ENCODE measurements around the gene DOCK4.

Gene DOCK4

DNA sequence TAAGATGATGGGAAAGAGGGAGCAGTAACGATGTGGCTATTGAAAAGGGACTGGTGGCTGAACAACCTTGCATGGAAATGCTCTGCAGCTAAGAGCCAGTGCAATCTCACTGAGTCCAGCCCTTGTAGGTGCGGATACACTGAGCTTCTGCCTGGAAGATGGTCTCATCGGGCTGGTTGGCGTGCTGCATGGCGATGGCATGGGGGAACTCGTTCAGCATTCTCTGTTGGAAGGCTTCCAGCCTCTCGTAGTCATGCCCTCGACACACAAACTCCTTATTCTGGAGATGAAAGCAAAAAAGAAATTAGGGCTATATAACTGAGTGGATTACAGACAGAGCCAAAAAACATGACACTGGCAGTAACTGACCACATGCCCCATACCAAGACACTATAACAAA lies 446.2 kb downstream of the DOCK4 start:
- Histone ChIP-seq H3K36me3 (ENCODE audit: control insufficient read depth, insufficient read depth, low read length) (no peaks in the 10 kb centered on the region; the same call in 1 of the 2 replicates), H3K9me3 (ENCODE audit: control insufficient read depth, insufficient read depth, low read length) (no peaks in the 10 kb centered on the region), H3K4me3 (ENCODE audit: low read length) (no peak overlapping the region), H3K27me3 (ENCODE audit: control insufficient read depth, insufficient read depth, low read length) (no peaks in the 10 kb centered on the region), H3K27ac (ENCODE audit: low read length) (no peak overlapping the region), H3K4me1 (ENCODE audit: control insufficient read depth, insufficient read depth, low read length) (no peaks in the 10 kb centered on the region)
- WGBS (ENCODE audit: insufficient coverage, insufficient read length), result no CpG with 5 or more reads among the region's 8 CpGs
- no peak for DNase-seq (ENCODE audit: low read depth, low spot score)

DNA sequence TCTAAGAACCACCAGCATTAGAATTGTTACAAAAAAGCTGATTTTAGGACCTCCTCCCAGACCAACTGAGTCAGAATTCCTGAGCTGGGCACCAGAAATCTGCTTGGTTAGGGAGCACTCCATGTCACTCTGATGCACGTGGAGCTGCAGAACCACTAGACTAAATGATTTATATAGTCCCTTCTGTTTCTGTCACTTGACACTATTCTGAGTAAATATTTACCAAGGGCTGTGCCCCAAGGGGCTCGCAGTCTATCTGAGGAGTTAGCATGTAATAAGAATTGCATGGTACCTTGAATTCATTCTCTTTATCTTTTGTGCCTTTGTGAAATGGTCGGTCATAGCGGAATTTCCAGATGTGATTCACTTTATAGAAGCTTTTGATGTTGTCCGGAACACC lies 447.9 kb downstream of the DOCK4 start:
- Histone ChIP-seq H3K36me3 (ENCODE audit: control insufficient read depth, insufficient read depth, low read length) (no peaks in the 10 kb centered on the region; the same call in 1 of the 2 replicates), H3K27me3 (ENCODE audit: control insufficient read depth, insufficient read depth, low read length) (no peaks in the 10 kb centered on the region), H3K4me1 (ENCODE audit: control insufficient read depth, insufficient read depth, low read length) (no peaks in the 10 kb centered on the region), H3K9me3 (ENCODE audit: control insufficient read depth, insufficient read depth, low read length) (no peaks in the 10 kb centered on the region), H3K27ac (ENCODE audit: low read length) (no peak overlapping the region), H3K4me3 (ENCODE audit: low read length) (no peak overlapping the region)
- no peak for DNase-seq (ENCODE audit: low read depth, low spot score)
- WGBS (ENCODE audit: insufficient coverage, insufficient read length), result no CpG with 5 or more reads among the region's 5 CpGs

- peak; percentile 20 for DNase-seq (ENCODE audit: low read depth, low spot score)
- WGBS (ENCODE audit: insufficient coverage, insufficient read length), result no CpG with 5 or more reads among the region's 11 CpGs
- Histone ChIP-seq H3K9me3 (ENCODE audit: control insufficient read depth, insufficient read depth, low read length) (no peaks in the 10 kb centered on the region), H3K27ac (ENCODE audit: low read length) (no peak overlapping the region), H3K4me1 (ENCODE audit: control insufficient read depth, insufficient read depth, low read length) (no peaks in the 10 kb centered on the region), H3K4me3 (ENCODE audit: low read length) (no peak overlapping the region), H3K36me3 (ENCODE audit: control insufficient read depth, insufficient read depth, low read length) (no peaks in the 10 kb centered on the region; the same call in 1 of the 2 replicates), H3K27me3 (ENCODE audit: control insufficient read depth, insufficient read depth, low read length) (no peaks in the 10 kb centered on the region)
These were observed 449.5 kb downstream of the DOCK4 start for GRCh38 chr7:111756687-111757178.

DNA sequence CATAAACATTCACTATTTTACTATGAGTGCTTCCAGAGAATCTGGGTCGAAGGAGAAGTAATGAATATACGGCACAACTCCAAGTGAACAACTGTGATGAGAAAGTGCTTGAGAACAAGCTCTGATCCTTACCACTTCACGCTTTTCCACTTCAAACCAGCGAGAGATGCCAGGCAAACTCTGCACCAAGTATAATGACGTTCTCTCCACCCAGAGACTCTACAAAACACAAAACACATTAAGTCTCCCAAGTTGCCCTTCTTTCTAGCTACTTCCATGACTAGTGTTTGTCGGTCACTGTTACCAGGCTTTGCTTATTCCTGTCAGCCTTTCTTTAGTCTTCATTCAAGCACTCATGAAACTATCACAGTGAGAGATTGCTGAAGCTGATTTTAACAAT lies 450.8 kb downstream of the DOCK4 start:
- Histone ChIP-seq H3K27me3 (ENCODE audit: control insufficient read depth, insufficient read depth, low read length) (no peaks in the 10 kb centered on the region), H3K36me3 (ENCODE audit: control insufficient read depth, insufficient read depth, low read length) (no peaks in the 10 kb centered on the region; the same call in 1 of the 2 replicates), H3K4me1 (ENCODE audit: control insufficient read depth, insufficient read depth, low read length) (no peaks in the 10 kb centered on the region), H3K27ac (ENCODE audit: low read length) (no peak overlapping the region), H3K4me3 (ENCODE audit: low read length) (no peak overlapping the region), H3K9me3 (ENCODE audit: control insufficient read depth, insufficient read depth, low read length) (no peaks in the 10 kb centered on the region)
- DNase-seq (ENCODE audit: low read depth, low spot score), result no peak
- no CpG with 5 or more reads among the region's 6 CpGs for WGBS (ENCODE audit: insufficient coverage, insufficient read length)

GRCh38 chr7:111753968-111754367 lies 452.2 kb downstream of the DOCK4 start:
- no peaks in the 10 kb centered on the region for H3K4me1 ChIP-seq (ENCODE audit: control insufficient read depth, insufficient read depth, low read length)
- H3K36me3 ChIP-seq (ENCODE audit: control insufficient read depth, insufficient read depth, low read length), result no peaks in the 10 kb centered on the region; the same call in 1 of the 2 replicates
- no peaks in the 10 kb centered on the region for H3K27me3 ChIP-seq (ENCODE audit: control insufficient read depth, insufficient read depth, low read length)
- H3K9me3 ChIP-seq (ENCODE audit: control insufficient read depth, insufficient read depth, low read length), result no peaks in the 10 kb centered on the region
- WGBS (ENCODE audit: insufficient coverage, insufficient read length), result no CpG with 5 or more reads among the region's 3 CpGs
- H3K4me3 ChIP-seq (ENCODE audit: low read length), result no peak overlapping the region
- DNase-seq (ENCODE audit: low read depth, low spot score), result no peak
- H3K27ac ChIP-seq (ENCODE audit: low read length), result no peak overlapping the region

GRCh38 chr7:111752022-111752582 lies 454.1 kb downstream of the DOCK4 start:
- Histone ChIP-seq H3K27ac (ENCODE audit: low read length) (no peak overlapping the region), H3K27me3 (ENCODE audit: control insufficient read depth, insufficient read depth, low read length) (no peaks in the 10 kb centered on the region), H3K4me1 (ENCODE audit: control insufficient read depth, insufficient read depth, low read length) (no peaks in the 10 kb centered on the region), H3K4me3 (ENCODE audit: low read length) (no peak overlapping the region), H3K9me3 (ENCODE audit: control insufficient read depth, insufficient read depth, low read length) (no peaks in the 10 kb centered on the region), H3K36me3 (ENCODE audit: control insufficient read depth, insufficient read depth, low read length) (no peaks in the 10 kb centered on the region)
- no peak for DNase-seq (ENCODE audit: low read depth, low spot score)
- no CpG with 5 or more reads among the region's 4 CpGs for WGBS (ENCODE audit: insufficient coverage, insufficient read length)

DNA sequence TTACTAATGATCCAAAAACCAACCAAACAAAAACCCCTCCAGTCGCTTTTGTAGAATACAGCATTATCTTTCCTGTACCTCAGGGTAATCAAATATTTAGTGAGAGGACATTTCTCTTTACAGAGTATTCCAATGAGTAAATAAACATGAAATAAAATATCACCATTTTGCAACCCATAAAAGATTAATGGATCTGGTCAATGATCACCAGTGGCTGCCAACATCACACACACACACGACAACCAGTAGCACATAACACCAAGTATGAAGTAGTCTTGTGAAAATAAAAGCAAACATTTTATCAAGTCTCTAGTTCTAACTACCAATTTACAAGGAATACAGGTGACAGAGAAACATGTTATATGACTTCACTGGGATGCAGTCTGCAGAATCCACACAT lies 455.3 kb downstream of the DOCK4 start:
- H3K4me1 ChIP-seq (ENCODE audit: control insufficient read depth, insufficient read depth, low read length), result no peaks in the 10 kb centered on the region
- DNase-seq (ENCODE audit: low read depth, low spot score), result no peak
- H3K4me3 ChIP-seq (ENCODE audit: low read length), result no peak overlapping the region
- WGBS (ENCODE audit: insufficient coverage, insufficient read length), result 100% methylated on average over 1 of the region's 2 CpGs
- no peak overlapping the region for H3K27ac ChIP-seq (ENCODE audit: low read length)
- H3K36me3 ChIP-seq (ENCODE audit: control insufficient read depth, insufficient read depth, low read length), result no peaks in the 10 kb centered on the region
- no peaks in the 10 kb centered on the region for H3K9me3 ChIP-seq (ENCODE audit: control insufficient read depth, insufficient read depth, low read length)
- H3K27me3 ChIP-seq (ENCODE audit: control insufficient read depth, insufficient read depth, low read length), result no peaks in the 10 kb centered on the region

- DNase-seq (ENCODE audit: low read depth, low spot score), result no peak
- no peaks in the 10 kb centered on the region for H3K36me3 ChIP-seq (ENCODE audit: control insufficient read depth, insufficient read depth, low read length)
- H3K27me3 ChIP-seq (ENCODE audit: control insufficient read depth, insufficient read depth, low read length), result no peaks in the 10 kb centered on the region
- no peak overlapping the region for H3K27ac ChIP-seq (ENCODE audit: low read length)
- WGBS (ENCODE audit: insufficient coverage, insufficient read length), result no CpG with 5 or more reads among the region's 4 CpGs
- no peaks in the 10 kb centered on the region for H3K4me1 ChIP-seq (ENCODE audit: control insufficient read depth, insufficient read depth, low read length)
- no peak overlapping the region for H3K4me3 ChIP-seq (ENCODE audit: low read length)
- no peaks in the 10 kb centered on the region for H3K9me3 ChIP-seq (ENCODE audit: control insufficient read depth, insufficient read depth, low read length)
These were observed 456.0 kb downstream of the DOCK4 start for GRCh38 chr7:111750228-111750627.

- H3K4me1 ChIP-seq (ENCODE audit: control insufficient read depth, insufficient read depth, low read length), result no peaks in the 10 kb centered on the region
- no peak overlapping the region for H3K27ac ChIP-seq (ENCODE audit: low read length)
- no peaks in the 10 kb centered on the region for H3K27me3 ChIP-seq (ENCODE audit: control insufficient read depth, insufficient read depth, low read length)
- no peak overlapping the region for H3K4me3 ChIP-seq (ENCODE audit: low read length)
- no peak for DNase-seq (ENCODE audit: low read depth, low spot score)
- H3K36me3 ChIP-seq (ENCODE audit: control insufficient read depth, insufficient read depth, low read length), result no peaks in the 10 kb centered on the region
- no peaks in the 10 kb centered on the region for H3K9me3 ChIP-seq (ENCODE audit: control insufficient read depth, insufficient read depth, low read length)
- WGBS (ENCODE audit: insufficient coverage, insufficient read length), result no CpG with 5 or more reads among the region's 2 CpGs
These were observed 456.6 kb downstream of the DOCK4 start for GRCh38 chr7:111749625-111750024.

DNA sequence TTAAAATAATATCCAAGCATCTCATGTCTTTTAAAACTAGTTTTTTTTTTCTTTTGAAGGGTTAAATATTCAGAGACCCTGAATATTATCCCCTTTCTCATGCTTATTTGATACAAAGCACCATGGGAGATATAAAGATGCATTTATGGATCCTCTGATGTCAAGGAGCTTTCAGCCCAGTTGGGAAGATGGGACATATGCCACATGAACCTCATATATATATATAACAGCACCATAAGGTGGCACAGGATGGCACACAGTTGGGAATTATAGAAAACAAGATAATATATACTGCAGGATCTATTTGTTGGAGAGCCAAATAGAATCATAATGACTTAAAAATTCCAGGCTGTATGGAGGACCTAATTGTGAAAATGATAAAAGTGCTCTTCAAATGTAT lies 458.5 kb downstream of the DOCK4 start:
- H3K4me3 ChIP-seq (ENCODE audit: low read length), result no peak overlapping the region
- no peaks in the 10 kb centered on the region for H3K36me3 ChIP-seq (ENCODE audit: control insufficient read depth, insufficient read depth, low read length)
- H3K4me1 ChIP-seq (ENCODE audit: control insufficient read depth, insufficient read depth, low read length), result no peaks in the 10 kb centered on the region
- H3K27ac ChIP-seq (ENCODE audit: low read length), result no peak overlapping the region
- no peaks in the 10 kb centered on the region for H3K27me3 ChIP-seq (ENCODE audit: control insufficient read depth, insufficient read depth, low read length)
- no peaks in the 10 kb centered on the region for H3K9me3 ChIP-seq (ENCODE audit: control insufficient read depth, insufficient read depth, low read length)
- no peak for DNase-seq (ENCODE audit: low read depth, low spot score)

GRCh38 chr7:111746950-111747349 lies 459.2 kb downstream of the DOCK4 start:
- H3K27me3 ChIP-seq (ENCODE audit: control insufficient read depth, insufficient read depth, low read length), result no peaks in the 10 kb centered on the region
- H3K4me3 ChIP-seq (ENCODE audit: low read length), result no peak overlapping the region
- H3K36me3 ChIP-seq (ENCODE audit: control insufficient read depth, insufficient read depth, low read length), result no peaks in the 10 kb centered on the region
- no peaks in the 10 kb centered on the region for H3K4me1 ChIP-seq (ENCODE audit: control insufficient read depth, insufficient read depth, low read length)
- no peak overlapping the region for H3K27ac ChIP-seq (ENCODE audit: low read length)
- no CpG with 5 or more reads among the region's 4 CpGs for WGBS (ENCODE audit: insufficient coverage, insufficient read length)
- no peaks in the 10 kb centered on the region for H3K9me3 ChIP-seq (ENCODE audit: control insufficient read depth, insufficient read depth, low read length)
- DNase-seq (ENCODE audit: low read depth, low spot score), result no peak

Data from iPS DF 6.9 (cell line).